Activated effector memory CD4-positive, alpha-beta T cell treated with Interleukin-2 at 50 U/mL for 16 hours (primary cell): Measurements from ENCODE around the gene OR2T8.

Source experiments
- DNase-seq: peaks from one replicate; pipeline ENCODE4 v3.0.0-alpha.2; 2020

The OR2T8 gene

GRCh38 chr1:247962911-247963588 lies 43.0 kb downstream of the OR2T8 start:
- DNase-seq, result no peak

DNA sequence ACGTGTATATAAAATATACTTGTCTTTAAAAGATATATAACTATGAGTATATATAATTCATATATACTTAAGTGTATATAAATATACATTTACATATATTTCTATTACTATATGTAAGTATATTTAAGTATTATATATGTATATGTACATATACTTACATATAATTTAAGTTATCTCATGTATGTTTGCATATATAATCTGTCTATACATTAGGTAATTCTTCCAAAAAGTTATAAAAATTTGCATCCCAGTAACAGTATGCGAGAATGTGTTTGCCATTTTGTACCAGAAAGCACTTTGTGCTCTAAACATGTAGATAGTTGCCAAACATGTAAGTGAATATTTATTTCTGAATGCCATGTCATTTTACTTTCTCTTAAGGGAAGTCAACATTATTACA lies 44.9 kb downstream of the OR2T8 start, which contains the start of gene OR2AK2:
OR2AK2 (plus strand) TSS at position 301 of the 400 bp plus-strand sequence. CDS start 144 bp downstream, outside the sequence.
- DNase-seq, result no peak

- DNase-seq, result no peak
Observed at GRCh38 chr1:247966532-247967204, 46.6 kb downstream of the OR2T8 start.
